Peyer's patch (tissue), 4 donors: ENCODE results near the gene NRL. TPM values are rescaled to one million over a fixed set of nuclear protein-coding genes. Genes with fewer than 3 reads are reported as not detected.
A peak's percentile ranks its signal among the peaks of the same experiment; 100 is the strongest.

Source experiments
- DNase-seq, 3 donors: peaks; one replicate each; pipeline ENCODE4 v3.0.0-alpha.2; 2017 to 2019
- H3K27ac ChIP-seq, 4 donors: fragments of 200-600 bp; sonication (generic); one replicate each; pipeline ENCODE4 v1.5.1; 2016 to 2019
- H3K27me3 ChIP-seq, 2 donors: fragments of 200-600 bp; sonication (generic); one replicate each; pipeline ENCODE4 v1.5.1; 2019
- H3K36me3 ChIP-seq, 3 donors: fragments of 200-600 bp; sonication (generic); one replicate each; pipeline ENCODE4 v1.5.1; 2016 to 2019
- H3K4me1 ChIP-seq, 4 donors: fragments of 200-600 bp; sonication (generic); one replicate each; pipeline ENCODE4 v1.5.1; 2016 to 2019
- H3K4me3 ChIP-seq, 4 donors: fragments of 200-600 bp; sonication (generic); 1 replicate in 3 of 4; 2 replicates in 1 of 4; pipeline ENCODE4 v1.5.1; 2016 to 2019; ENCODE audit warnings: mild to moderate bottlenecking in 1 of 4
- H3K9me3 ChIP-seq, 4 donors: fragments of 200-600 bp; sonication (generic); one replicate each; pipeline ENCODE4 v1.5.1; 2016 to 2019; ENCODE audit warnings: mild to moderate bottlenecking in 1 of 4
- CTCF ChIP-seq, 6 experiments: fragments of 450-650 bp in 4 of 6; fragments of 200-600 bp in 2 of 6; sonication (generic) in 1 of 6; IDR thresholded peaks; one replicate each; pipeline ENCODE4 v1.5.1; 2017 to 2019; ENCODE audit warnings: antibody characterized with exemption in 6 of 6, mild to moderate bottlenecking in 3 of 6, moderate library complexity in 1 of 6
- POLR2A ChIP-seq, 2 donors: fragments of 450-650 bp; IDR thresholded peaks; one replicate each; pipeline ENCODE4 v1.5.1; 2017; ENCODE audit warnings: antibody characterized with exemption in 2 of 2, mild to moderate bottlenecking in 2 of 2, moderate library complexity in 2 of 2
- total RNA-seq, 4 donors: library from RNA; depleted of rRNA; stranded (reverse); fragments of >200 nt; gene quantifications; one replicate each; pipeline ENCODE4 v1.1.0, GENCODE V29; 2016

NRL gene
- total RNA-seq, 4 donors from 2014 or later: 4.6 to 14.2 (median 13.5) TPM; not detected in 1

- peak overlapping the region in 1 of 4 donors; percentile 64 for H3K27ac ChIP-seq
- H3K27me3 ChIP-seq: no peaks in the 10 kb centered on the region
- H3K4me1 ChIP-seq: peaks cover 0 to 14% (median 10%) of the 10 kb centered on the region in 4 donors
- TF ChIP-seq POLR2A (IDR thresholded peaks at IDR 0.05) (no peak), CTCF (IDR thresholded peaks at IDR 0.05) (no peak)
- no peaks in the 10 kb centered on the region for H3K9me3 ChIP-seq
- no peaks in the 10 kb centered on the region for H3K36me3 ChIP-seq
- H3K4me3 ChIP-seq: no peak overlapping the region
- peak in 2 of 3 donors; percentile 43 to 61 for DNase-seq
Observed at GRCh38 chr14:24132061-24132685, 17.4 kb upstream of the NRL start.

- TF ChIP-seq CTCF (IDR thresholded peaks at IDR 0.05) (no peak), POLR2A (IDR thresholded peaks at IDR 0.05) (no peak)
- Histone ChIP-seq H3K27ac (peak overlapping the region in 2 of 4 donors; percentile 10 to 29), H3K27me3 (no peaks in the 10 kb centered on the region), H3K4me1 (peaks cover 0 to 8% (median 5%) of the 10 kb centered on the region in 4 donors), H3K4me3 (no peak overlapping the region), H3K9me3 (no peaks in the 10 kb centered on the region), H3K36me3 (no peaks in the 10 kb centered on the region)
- peak in 1 of 3 donors; percentile 37 for DNase-seq
Observed at GRCh38 chr14:24131549-24131966, 16.8 kb upstream of the NRL start.

DNA sequence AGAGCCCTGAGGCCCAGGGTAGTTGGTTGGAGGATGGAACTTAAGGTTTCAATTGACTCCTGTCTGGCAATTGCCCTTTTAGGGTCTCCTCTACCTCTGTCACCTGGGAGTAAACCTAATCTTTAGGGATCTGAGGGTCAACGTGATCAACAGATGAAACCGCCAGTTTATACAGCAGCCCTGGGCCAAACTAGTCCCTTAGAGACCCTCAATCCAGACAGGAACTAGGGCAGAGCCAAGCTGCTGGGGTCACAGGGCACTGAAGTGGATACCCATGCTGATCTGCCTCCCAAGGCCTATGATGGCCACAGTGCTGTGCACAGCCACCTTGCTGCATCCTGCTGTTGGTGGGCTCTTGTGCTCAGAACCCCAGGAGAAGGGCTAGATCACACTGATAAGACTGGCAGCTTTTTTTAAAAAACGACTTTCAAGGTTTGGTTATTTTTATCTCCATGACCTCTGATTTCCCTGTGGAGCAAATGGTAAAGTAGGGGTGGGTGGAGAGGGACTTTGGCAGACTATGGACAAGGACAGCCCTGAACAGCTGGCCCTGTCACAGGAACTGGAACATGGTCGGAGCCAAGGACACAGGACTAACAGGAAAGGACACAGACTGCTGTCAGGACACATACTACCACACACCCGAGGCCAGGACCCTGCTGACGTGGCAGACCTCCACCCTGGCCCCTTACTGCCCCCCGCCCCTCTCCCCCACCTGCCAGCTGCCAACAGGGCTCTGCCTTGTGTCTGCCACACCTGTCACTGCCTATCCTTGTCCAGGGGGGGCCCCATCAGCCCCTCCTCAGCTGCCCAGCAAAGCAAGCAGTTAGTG, 16.2 kb upstream of the NRL start:
- peaks cover 0 to 7% (median 3%) of the 10 kb centered on the region in 4 donors for H3K4me1 ChIP-seq
- no peaks in the 10 kb centered on the region for H3K27me3 ChIP-seq
- H3K9me3 ChIP-seq: no peaks in the 10 kb centered on the region
- H3K27ac ChIP-seq: peak overlapping the region in 2 of 4 donors; percentile 10 to 29
- no peak overlapping the region for H3K4me3 ChIP-seq
- TF ChIP-seq CTCF (IDR thresholded peaks at IDR 0.05) (no peak), POLR2A (IDR thresholded peaks at IDR 0.05) (no peak)
- H3K36me3 ChIP-seq: no peaks in the 10 kb centered on the region
- DNase-seq: no peak

- TF ChIP-seq CTCF (IDR thresholded peaks at IDR 0.05) (no peak), POLR2A (IDR thresholded peaks at IDR 0.05) (no peak)
- no peak within 1 kb of the TSS for H3K4me3 ChIP-seq
- H3K36me3 ChIP-seq: no peaks in the 10 kb centered on the region
- no peaks in the 10 kb centered on the region for H3K9me3 ChIP-seq
- DNase-seq: peak in 1 of 3 donors; percentile 18
- peaks cover 0 to 3% (median 2%) of the 10 kb centered on the region in 4 donors for H3K4me1 ChIP-seq
- H3K27me3 ChIP-seq: no peaks in the 10 kb centered on the region
- peak within 1 kb of the TSS in 2 of 4 donors; percentile 10 to 29 for H3K27ac ChIP-seq
Observed at GRCh38 chr14:24130380-24130716, 15.6 kb upstream of the NRL start, which contains the start of gene FITM1. Gene FITM1, plus strand, starts transcription at chr14:24130659. Its CDS starts 905 bp downstream, at chr14:24131564.

- no peaks in the 10 kb centered on the region for H3K27me3 ChIP-seq
- H3K4me3 ChIP-seq: no peak overlapping the region
- DNase-seq: no peak
- H3K9me3 ChIP-seq: no peaks in the 10 kb centered on the region
- H3K36me3 ChIP-seq: peaks cover 0 to 2% (median 0%) of the 10 kb centered on the region in 3 donors
- no peak overlapping the region for H3K27ac ChIP-seq
- peaks cover 0 to 3% (median 0%) of the 10 kb centered on the region in 4 donors for H3K4me1 ChIP-seq
- TF ChIP-seq POLR2A (IDR thresholded peaks at IDR 0.05) (no peak), CTCF (IDR thresholded peaks at IDR 0.05) (no peak)
Observed at GRCh38 chr14:24129410-24129998, 14.8 kb upstream of the NRL start.
